HCT116 (cell line): ENCODE results near the gene NDUFC2. TPM values are rescaled to one million over a fixed set of nuclear protein-coding genes. Genes with fewer than 3 reads are reported as not detected.

Experiments used
- ATAC-seq: fragments of 200-7000 bp; cut with Tn5 transposase; 2 replicates; pipeline ENCODE4 v1.9.1; 2020; ENCODE audit warnings: mild to moderate bottlenecking, moderate library complexity
- BruUV-seq: library from RNA; stranded (reverse); fragments of 400-500 nt; replicated peaks from 2 replicates; lab custom pipeline; 2021; lab: Mats Ljungman, UMichigan
- CTCF ChIA-PET: fragments of 300-600 bp; sonication (Branson Sonifier 250); formaldehyde crosslinking; loops from one replicate; lab custom pipeline; 2021; ENCODE audit warnings: antibody characterized with exemption; lab: Charles Lee
- POLR2A ChIA-PET: fragments of 300-600, 350-600 bp; sonication (Branson Sonifier 250); formaldehyde crosslinking; loops from one replicate; lab custom pipeline; 2021; ENCODE audit warnings: antibody characterized with exemption; lab: Charles Lee
- RAD21 ChIA-PET, 2 experiments: fragments of 300-600 bp; sonication (Branson Sonifier 250); formaldehyde crosslinking; loops; one replicate each; lab custom pipeline; 2023; ENCODE audit warnings: low total read pairs in 2 of 2; ENCODE audit not compliant: uncharacterized antibody in 2 of 2, unreplicated experiment in 2 of 2, low non-redundant PET in 1 of 2; lab: Charles Lee
- DNase-seq: peaks from one replicate; pipeline ENCODE4 v3.0.0-alpha.2; 2010; ENCODE audit warnings: low read depth, low spot score
- H2AFZ ChIP-seq: fragments of 200-600 bp; shearing (Covaris generic), sonication (generic); 2 replicates; pipeline ENCODE4 v1.6.1; 2017; ENCODE audit warnings: low read depth, mixed run types, mixed read lengths, antibody characterized with exemption, low read length; ENCODE audit not compliant: poor library complexity, severe bottlenecking
- H3K27ac ChIP-seq: 2 replicates; pipeline ENCODE4 v1.5.1; 2012; ENCODE audit warnings: low read depth, low read length
- H3K27me3 ChIP-seq: fragments of 200-600 bp; sonication (generic); 2 replicates; pipeline ENCODE4 v1.6.1; 2016; ENCODE audit warnings: mixed run types, low read length, mixed read lengths; ENCODE audit not compliant: insufficient read depth
- H3K36me3 ChIP-seq, 2 experiments: fragments of 200-500 bp in 1 of 2; fragments of 200-600 bp in 1 of 2; sonication (Bioruptor generic) in 1 of 2; sonication (generic) in 1 of 2; 2 replicates each; pipeline versions ENCODE4 v1.5.1 to v1.6.1; 2014 to 2016; ENCODE audit warnings: low read length in 2 of 2, inconsistent platforms in 1 of 2, mixed read lengths in 1 of 2, mixed run types in 1 of 2; ENCODE audit not compliant: insufficient read depth in 2 of 2, control insufficient read depth in 1 of 2
- H3K4me1 ChIP-seq, 2 experiments: fragments of 200-600 bp in 1 of 2; sonication (generic) in 1 of 2; 2 replicates each; pipeline versions ENCODE4 v1.5.1 to v1.6.1; 2012 to 2017; ENCODE audit warnings: low read length in 2 of 2, inconsistent platforms in 1 of 2, mild to moderate bottlenecking in 1 of 2, mixed read lengths in 1 of 2, mixed run types in 1 of 2, moderate library complexity in 1 of 2; ENCODE audit not compliant: insufficient read depth in 2 of 2, control insufficient read depth in 1 of 2
- H3K4me2 ChIP-seq: fragments of 200-600 bp; sonication (generic); 2 replicates; pipeline ENCODE4 v1.6.1; 2017; ENCODE audit warnings: mixed run types, low read length, mixed read lengths
- H3K4me3 ChIP-seq, 2 experiments: fragments of 200-600 bp in 1 of 2; sonication (generic) in 1 of 2; replicated peaks in 1 of 2; 2 replicates each; pipeline ENCODE4 v1.5.1; 2011 to 2016; ENCODE audit warnings: low read length in 2 of 2, control low read depth in 1 of 2, low read depth in 1 of 2, mild to moderate bottlenecking in 1 of 2, mixed read lengths in 1 of 2, mixed run types in 1 of 2
- H3K79me2 ChIP-seq: fragments of 200-600 bp; sonication (generic); 2 replicates; pipeline ENCODE4 v1.6.1; 2017; ENCODE audit warnings: mild to moderate bottlenecking, mixed run types, low read length, moderate library complexity, mixed read lengths; ENCODE audit not compliant: insufficient read depth
- H3K9ac ChIP-seq: fragments of 200-600 bp; sonication (generic); 2 replicates; pipeline ENCODE4 v1.6.1; 2016; ENCODE audit warnings: low read length, mixed read lengths
- H3K9me2 ChIP-seq: fragments of 200-600 bp; sonication (generic), shearing (Covaris generic); 2 replicates; pipeline ENCODE4 v1.6.1; 2017; ENCODE audit warnings: mixed run types, mild to moderate bottlenecking, moderate library complexity; ENCODE audit not compliant: insufficient read depth
- H3K9me3 ChIP-seq, 2 experiments: fragments of 200-500 bp in 1 of 2; fragments of 200-600 bp in 1 of 2; sonication (Bioruptor generic) in 1 of 2; sonication (generic) in 1 of 2; 2 replicates each; pipeline ENCODE4 v1.6.1; 2014 to 2017; ENCODE audit warnings: low read length in 2 of 2, mixed read lengths in 2 of 2, inconsistent platforms in 1 of 2, low read depth in 1 of 2, mild to moderate bottlenecking in 1 of 2, mixed run types in 1 of 2, moderate library complexity in 1 of 2; ENCODE audit not compliant: control insufficient read depth in 1 of 2, insufficient read depth in 1 of 2
- H4K20me1 ChIP-seq: fragments of 200-600 bp; sonication (generic), shearing (Covaris generic); 2 replicates; pipeline ENCODE4 v1.6.1; 2017; ENCODE audit warnings: mixed run types, mild to moderate bottlenecking, moderate library complexity; ENCODE audit not compliant: insufficient read depth
- CBX3 ChIP-seq: IDR thresholded peaks from 2 replicates; pipeline ENCODE4 v1.6.1; 2012; ENCODE audit warnings: low read depth
- CEBPB ChIP-seq: IDR thresholded peaks from 2 replicates; pipeline ENCODE4 v1.6.1; 2012; ENCODE audit warnings: low read depth
- EGR1 ChIP-seq: IDR thresholded peaks from 2 replicates; pipeline ENCODE4 v1.6.1; 2012; ENCODE audit warnings: low read depth
- EZH2 ChIP-seq: fragments of 200-600 bp; sonication (generic); IDR thresholded peaks from 2 replicates; pipeline ENCODE4 v1.6.1; 2017; ENCODE audit warnings: antibody characterized with exemption, mixed run types
- EZH2phosphoT487 ChIP-seq: fragments of 200-600 bp; IDR thresholded peaks from 2 replicates; pipeline ENCODE4 v1.6.1; 2018; ENCODE audit warnings: antibody characterized with exemption, borderline replicate concordance
- JUND ChIP-seq: IDR thresholded peaks from 2 replicates; pipeline ENCODE4 v1.6.1; 2012
- MAX ChIP-seq: IDR thresholded peaks from 2 replicates; pipeline ENCODE4 v1.6.1; 2012
- POLR2A ChIP-seq: IDR thresholded peaks from 2 replicates; pipeline ENCODE4 v1.7.0; 2011; ENCODE audit warnings: borderline replicate concordance; ENCODE audit not compliant: insufficient read depth, insufficient read length; ENCODE audit errors: extremely low read depth
- POLR2AphosphoS5 ChIP-seq: IDR thresholded peaks from 2 replicates; pipeline ENCODE4 v1.6.1; 2011; ENCODE audit warnings: mild to moderate bottlenecking, low read depth, low read length, moderate library complexity
- REST ChIP-seq: IDR thresholded peaks from 2 replicates; pipeline ENCODE4 v1.6.1; 2012; ENCODE audit warnings: low read depth
- SIN3A ChIP-seq: IDR thresholded peaks from 2 replicates; pipeline ENCODE4 v1.6.1; 2012; ENCODE audit warnings: low read depth
- SP1 ChIP-seq: IDR thresholded peaks from 2 replicates; pipeline ENCODE4 v1.6.1; 2012; ENCODE audit warnings: low read depth
- SRF ChIP-seq: IDR thresholded peaks from 2 replicates; pipeline ENCODE4 v1.6.1; 2012; ENCODE audit warnings: low read depth
- TCF7L2 ChIP-seq: IDR thresholded peaks from 2 replicates; pipeline ENCODE4 v1.7.0; 2011; ENCODE audit warnings: borderline replicate concordance, inconsistent platforms; ENCODE audit not compliant: insufficient read depth, insufficient read length; ENCODE audit errors: extremely low read depth
- YY1 ChIP-seq: IDR thresholded peaks from 2 replicates; pipeline ENCODE4 v1.6.1; 2011; ENCODE audit warnings: low read length, low read depth, moderate library complexity, mild to moderate bottlenecking; ENCODE audit not compliant: insufficient replicate concordance; ENCODE audit errors: extremely low read depth
- ZBTB33 ChIP-seq: IDR thresholded peaks from 2 replicates; pipeline ENCODE4 v1.6.1; 2011; ENCODE audit warnings: mild to moderate bottlenecking, low read length, moderate library complexity; ENCODE audit not compliant: insufficient replicate concordance; ENCODE audit errors: extremely low read depth
- ZFX ChIP-seq: fragments of 450-650 bp; IDR thresholded peaks from 2 replicates; pipeline ENCODE4 v1.6.1; 2017
- ZNF274 ChIP-seq: fragments of 200-500 bp; sonication (Bioruptor generic); IDR thresholded peaks from 2 replicates; pipeline ENCODE4 v1.6.1; 2014; ENCODE audit warnings: mild to moderate bottlenecking, low read depth, low read length, inconsistent platforms
- intact Hi-C: fragments of 100-400 bp; cut with micrococcal nuclease; formaldehyde crosslinking; loops from 2 replicates; pipeline ENCODE4 v1.10.0; 2022
- total RNA-seq: library from RNA; stranded (reverse); gene quantifications from one replicate; pipeline ENCODE4 v1.2.1, GENCODE V29; 2021; ENCODE audit not compliant: unreplicated experiment
- TF ChIP-seq, protein P1 (sequence below), 3 experiments: fragments of 200-600 bp in 1 of 3; sonication (generic) in 1 of 3; IDR thresholded peaks in 2 of 3; conservative IDR thresholded peaks in 1 of 3; 2 replicates each; pipeline ENCODE4 v1.5.1; 2012 to 2017; ENCODE audit warnings: low read depth in 2 of 3, low read length in 2 of 3, antibody characterized with exemption in 1 of 3, borderline replicate concordance in 1 of 3, control low read depth in 1 of 3, mild to moderate bottlenecking in 1 of 3, mixed read lengths in 1 of 3, mixed run types in 1 of 3, moderate library complexity in 1 of 3; ENCODE audit not compliant: insufficient read depth in 1 of 3
- TF ChIP-seq, protein P2 (sequence below): IDR thresholded peaks from 2 replicates; pipeline ENCODE4 v1.6.1; 2012

The NDUFC2 gene
- total RNA-seq, 1 experiment from 2014 or later: 225 TPM

- ATAC-seq (no peak), DNase-seq (no peak)
- H3K27ac ChIP-seq: no peak overlapping the region
- H3K4me1 ChIP-seq: no peaks in the 10 kb centered on the region
- intact Hi-C loops: no loop called here
- H3K9me2 ChIP-seq: no peaks in the 10 kb centered on the region
- H3K9me3 ChIP-seq: no peaks in the 10 kb centered on the region
- no peak overlapping the region for H3K9ac ChIP-seq
- TF ChIP-seq POLR2A (no peak), CEBPB (no peak), TCF7L2 (no peak), SIN3A (no peak), YY1 (no peak), MAX (no peak), ZBTB33 (no peak), REST (no peak), EZH2 (no peak), SP1 (no peak), ZFX (no peak), POLR2AphosphoS5 (no peak), JUND (no peak), CBX3 (no peak), EGR1 (no peak), ZNF274 (no peak), SRF (no peak), EZH2phosphoT487 (no peak)
- TF ChIP-seq, protein P1, sequence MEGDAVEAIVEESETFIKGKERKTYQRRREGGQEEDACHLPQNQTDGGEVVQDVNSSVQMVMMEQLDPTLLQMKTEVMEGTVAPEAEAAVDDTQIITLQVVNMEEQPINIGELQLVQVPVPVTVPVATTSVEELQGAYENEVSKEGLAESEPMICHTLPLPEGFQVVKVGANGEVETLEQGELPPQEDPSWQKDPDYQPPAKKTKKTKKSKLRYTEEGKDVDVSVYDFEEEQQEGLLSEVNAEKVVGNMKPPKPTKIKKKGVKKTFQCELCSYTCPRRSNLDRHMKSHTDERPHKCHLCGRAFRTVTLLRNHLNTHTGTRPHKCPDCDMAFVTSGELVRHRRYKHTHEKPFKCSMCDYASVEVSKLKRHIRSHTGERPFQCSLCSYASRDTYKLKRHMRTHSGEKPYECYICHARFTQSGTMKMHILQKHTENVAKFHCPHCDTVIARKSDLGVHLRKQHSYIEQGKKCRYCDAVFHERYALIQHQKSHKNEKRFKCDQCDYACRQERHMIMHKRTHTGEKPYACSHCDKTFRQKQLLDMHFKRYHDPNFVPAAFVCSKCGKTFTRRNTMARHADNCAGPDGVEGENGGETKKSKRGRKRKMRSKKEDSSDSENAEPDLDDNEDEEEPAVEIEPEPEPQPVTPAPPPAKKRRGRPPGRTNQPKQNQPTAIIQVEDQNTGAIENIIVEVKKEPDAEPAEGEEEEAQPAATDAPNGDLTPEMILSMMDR (IDR thresholded peaks at IDR 0.05 in 2 of 3, conservative IDR thresholded peaks at IDR 0.05 in 1 of 3; ENCODE audit: borderline replicate concordance in 1 of 3, insufficient read depth in 1 of 3, low read depth in 2 of 3, low read length in 2 of 3): no peak
- TF ChIP-seq, protein P2, sequence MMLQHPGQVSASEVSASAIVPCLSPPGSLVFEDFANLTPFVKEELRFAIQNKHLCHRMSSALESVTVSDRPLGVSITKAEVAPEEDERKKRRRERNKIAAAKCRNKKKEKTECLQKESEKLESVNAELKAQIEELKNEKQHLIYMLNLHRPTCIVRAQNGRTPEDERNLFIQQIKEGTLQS: no peak
- POLR2A ChIA-PET: no interaction called here
- no TSS peak for BruUV-seq
- H2AFZ ChIP-seq: no peak overlapping the region
- no peak overlapping the region for H3K4me2 ChIP-seq
- CTCF ChIA-PET: no interaction called here
- no peaks in the 10 kb centered on the region for H3K79me2 ChIP-seq
- H3K36me3 ChIP-seq: no peaks in the 10 kb centered on the region
- no peaks in the 10 kb centered on the region for H4K20me1 ChIP-seq
- H3K4me3 ChIP-seq: no peak overlapping the region
- RAD21 ChIA-PET: no interaction called here
- H3K27me3 ChIP-seq: no peaks in the 10 kb centered on the region
Measured at GRCh38 chr11:78060533-78060932, 19.1 kb downstream of the NDUFC2 start.
